ENCODE data around the gene GPX2.

DNA sequence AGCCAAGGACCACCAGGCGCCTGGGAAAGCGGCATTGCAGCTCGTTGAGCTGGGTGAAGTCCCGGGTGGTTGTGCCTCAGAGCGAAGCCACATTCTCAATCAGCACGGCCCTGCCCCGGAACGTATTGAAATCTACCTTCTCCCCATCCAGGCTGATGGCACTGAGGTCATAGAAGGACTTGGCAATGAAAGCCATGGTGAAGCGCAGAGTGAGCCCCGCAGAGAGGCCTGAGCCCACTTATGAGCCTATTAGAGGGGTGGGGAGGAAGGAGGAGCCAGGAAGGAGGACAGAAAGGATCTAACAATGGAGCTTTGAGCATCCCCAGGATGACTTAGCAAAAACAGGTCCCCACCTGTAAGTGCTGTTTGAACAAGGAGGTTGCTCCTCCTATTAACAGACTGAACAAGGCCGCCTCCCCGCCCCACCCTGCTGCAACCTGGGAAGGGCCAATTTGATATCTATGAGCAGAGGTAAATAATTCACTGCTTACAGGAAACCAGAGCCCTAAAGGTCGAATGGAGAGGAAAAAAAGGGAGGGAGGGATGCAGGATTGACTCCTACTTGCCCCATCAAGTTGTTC lies at the start of gene GPX2:
- TF ChIP-seq, protein P1, sequence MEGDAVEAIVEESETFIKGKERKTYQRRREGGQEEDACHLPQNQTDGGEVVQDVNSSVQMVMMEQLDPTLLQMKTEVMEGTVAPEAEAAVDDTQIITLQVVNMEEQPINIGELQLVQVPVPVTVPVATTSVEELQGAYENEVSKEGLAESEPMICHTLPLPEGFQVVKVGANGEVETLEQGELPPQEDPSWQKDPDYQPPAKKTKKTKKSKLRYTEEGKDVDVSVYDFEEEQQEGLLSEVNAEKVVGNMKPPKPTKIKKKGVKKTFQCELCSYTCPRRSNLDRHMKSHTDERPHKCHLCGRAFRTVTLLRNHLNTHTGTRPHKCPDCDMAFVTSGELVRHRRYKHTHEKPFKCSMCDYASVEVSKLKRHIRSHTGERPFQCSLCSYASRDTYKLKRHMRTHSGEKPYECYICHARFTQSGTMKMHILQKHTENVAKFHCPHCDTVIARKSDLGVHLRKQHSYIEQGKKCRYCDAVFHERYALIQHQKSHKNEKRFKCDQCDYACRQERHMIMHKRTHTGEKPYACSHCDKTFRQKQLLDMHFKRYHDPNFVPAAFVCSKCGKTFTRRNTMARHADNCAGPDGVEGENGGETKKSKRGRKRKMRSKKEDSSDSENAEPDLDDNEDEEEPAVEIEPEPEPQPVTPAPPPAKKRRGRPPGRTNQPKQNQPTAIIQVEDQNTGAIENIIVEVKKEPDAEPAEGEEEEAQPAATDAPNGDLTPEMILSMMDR (IDR thresholded peaks at IDR 0.05; ENCODE audit: extremely low read depth in 1 of 2, insufficient read depth in 1 of 2, low read depth in 1 of 2, low read length in 2 of 2) = no peak
- TF ChIP-seq MAX (IDR thresholded peaks at IDR 0.05; ENCODE audit: insufficient read depth, insufficient read length) (no peak), MYC (IDR thresholded peaks at IDR 0.05; ENCODE audit: low read depth, low read length) (no peak), GATA2 (IDR thresholded peaks at IDR 0.05; ENCODE audit: insufficient read depth, insufficient read length, low read depth, low read length) (no peak), POLR2A (IDR thresholded peaks at IDR 0.05; ENCODE audit: low read depth, low read length) (no peak), EZH2 (IDR thresholded peaks at IDR 0.05; ENCODE audit: borderline replicate concordance, low read depth, low read length, severe bottlenecking) (no peak), JUN (IDR thresholded peaks at IDR 0.05; ENCODE audit: borderline replicate concordance, insufficient read depth, insufficient read length, low read depth) (no peak), POLR2AphosphoS5 (IDR thresholded peaks at IDR 0.05; ENCODE audit: insufficient read depth, low read depth, low read length) (no peak), FOS (IDR thresholded peaks at IDR 0.05; ENCODE audit: borderline replicate concordance, insufficient read depth, low read length) (no peak)
